SW480 (cell line): Measurements from ENCODE around the gene KLF5.
"Not testable (repeated sequence)": the region's sequence is repeated elsewhere in the genome, so short reads cannot be mapped to it uniquely, and the experiment has no call there.

Experiments
- DNase-seq: peaks from one replicate; pipeline ENCODE4 v3.0.0-alpha.2; 2016; ENCODE audit warnings: low spot score

The KLF5 gene

DNA sequence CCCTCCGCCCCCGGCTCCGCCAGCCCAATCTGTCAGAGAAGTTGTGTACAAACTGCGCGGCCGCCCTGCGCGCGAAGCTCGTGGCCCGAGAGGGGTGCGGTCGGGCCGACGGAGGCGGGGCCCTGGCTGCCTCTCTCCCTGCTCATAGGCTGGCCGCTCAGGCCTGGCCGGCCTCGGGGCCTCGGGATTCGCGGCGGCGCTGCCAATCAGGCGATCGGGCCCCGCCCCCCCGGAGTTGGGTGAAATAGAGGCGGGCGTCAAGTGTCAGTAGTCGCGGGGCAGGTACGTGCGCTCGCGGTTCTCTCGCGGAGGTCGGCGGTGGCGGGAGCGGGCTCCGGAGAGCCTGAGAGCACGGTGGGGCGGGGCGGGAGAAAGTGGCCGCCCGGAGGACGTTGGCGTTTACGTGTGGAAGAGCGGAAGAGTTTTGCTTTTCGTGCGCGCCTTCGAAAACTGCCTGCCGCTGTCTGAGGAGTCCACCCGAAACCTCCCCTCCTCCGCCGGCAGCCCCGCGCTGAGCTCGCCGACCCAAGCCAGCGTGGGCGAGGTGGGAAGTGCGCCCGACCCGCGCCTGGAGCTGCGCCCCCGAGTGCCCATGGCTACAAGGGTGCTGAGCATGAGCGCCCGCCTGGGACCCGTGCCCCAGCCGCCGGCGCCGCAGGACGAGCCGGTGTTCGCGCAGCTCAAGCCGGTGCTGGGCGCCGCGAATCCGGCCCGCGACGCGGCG, at the start of gene KLF5:
TSS of gene KLF5 (plus strand) at position 270 of the 724 bp plus-strand sequence. CDS start at position 593, 323 bp downstream.
- DNase-seq = peak; percentile 99

DNA sequence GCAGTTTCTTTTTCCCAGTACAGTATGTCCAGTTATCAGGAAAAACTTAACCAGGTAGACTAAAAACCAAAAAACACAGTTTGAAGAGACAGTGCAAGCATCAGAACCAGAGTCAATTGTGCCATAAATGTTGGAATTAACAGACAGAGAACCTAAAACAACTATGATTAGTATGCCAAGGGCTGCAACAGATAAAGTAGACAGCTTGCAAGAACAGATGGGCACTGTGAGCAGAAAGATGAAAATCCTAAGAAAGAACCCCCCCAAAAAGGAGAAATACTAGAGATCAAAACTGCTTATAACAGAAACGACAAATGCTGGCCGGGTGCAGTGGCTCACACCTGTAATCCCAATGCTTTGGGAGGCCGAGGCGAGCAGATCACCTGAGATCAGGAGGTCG, 47.1 kb upstream of the KLF5 start:
- no peak for DNase-seq

DNA sequence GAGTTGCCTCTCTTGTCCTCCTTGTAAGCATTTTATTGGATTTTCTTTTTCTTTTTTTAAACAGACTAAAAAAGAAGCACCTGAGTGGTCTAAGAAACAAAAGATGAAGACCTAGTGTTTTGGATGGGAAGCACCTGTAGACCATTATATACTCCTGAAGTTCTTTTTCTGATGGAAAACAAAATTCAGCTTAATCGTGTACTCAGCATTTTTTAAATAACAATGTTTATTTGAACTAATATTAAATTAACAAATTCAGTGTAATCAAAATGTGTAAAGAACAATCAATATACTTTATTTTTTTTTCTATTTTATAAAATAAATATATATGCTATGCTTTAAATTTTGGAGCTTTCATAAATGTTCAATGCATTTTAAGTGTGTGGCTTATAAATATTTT, 43.0 kb upstream of the KLF5 start:
- DNase-seq = no peak

DNA sequence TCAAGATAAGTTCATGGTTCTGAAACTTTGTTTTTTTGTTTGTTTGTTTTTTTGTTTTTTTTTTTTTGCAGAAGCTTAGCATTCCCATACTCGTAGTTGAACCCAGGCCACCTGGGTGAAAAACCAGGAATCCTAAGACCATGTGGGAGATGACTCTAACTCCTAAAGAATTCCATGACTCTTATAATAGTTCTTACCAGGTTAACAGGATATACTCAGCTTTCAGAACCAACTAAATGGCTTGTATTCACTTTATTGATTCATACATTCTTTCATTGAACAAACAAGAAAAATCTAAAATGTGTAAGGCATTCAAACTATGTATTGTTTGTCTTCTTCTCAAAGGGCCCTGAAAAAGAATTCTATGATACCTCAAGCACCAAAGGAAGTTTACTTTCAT, 40.5 kb upstream of the KLF5 start:
- DNase-seq = no peak

DNA sequence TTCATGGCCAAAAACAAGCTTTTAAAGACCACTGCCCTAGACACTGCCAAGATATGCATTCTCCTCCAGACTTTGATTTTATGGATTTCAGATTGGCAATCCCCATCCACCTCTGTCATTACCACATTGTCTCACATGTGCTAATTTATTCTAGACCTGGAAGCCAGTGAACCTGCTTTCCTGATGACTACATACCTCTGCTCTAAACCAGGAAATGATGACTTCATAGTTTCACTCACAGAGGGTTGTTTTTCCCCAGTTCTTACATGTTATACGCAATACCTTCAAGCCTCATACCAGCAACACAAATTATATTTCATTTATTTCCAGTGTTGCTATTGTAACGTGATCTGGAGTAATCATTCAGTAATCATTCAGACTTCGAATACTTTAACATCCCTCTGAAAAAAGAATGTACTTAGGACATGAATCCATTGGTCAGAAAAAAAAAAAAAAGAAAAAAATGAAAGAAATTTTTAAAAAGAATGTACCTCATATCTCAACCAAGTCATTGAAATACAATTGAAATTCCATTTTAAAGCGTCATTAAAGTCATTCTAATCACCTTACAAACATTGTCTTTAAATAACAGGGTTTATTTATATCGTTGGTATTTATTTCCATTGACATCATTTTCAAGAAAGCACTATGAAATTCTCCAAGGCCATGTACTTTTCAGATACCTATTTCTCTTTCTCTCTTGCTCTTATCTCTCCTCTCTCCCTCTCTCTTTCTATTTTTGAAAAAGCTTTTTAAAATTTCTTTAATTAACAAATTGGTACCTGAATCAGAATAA, 33.4 kb upstream of the KLF5 start:
- DNase-seq = peak; percentile 46

DNA sequence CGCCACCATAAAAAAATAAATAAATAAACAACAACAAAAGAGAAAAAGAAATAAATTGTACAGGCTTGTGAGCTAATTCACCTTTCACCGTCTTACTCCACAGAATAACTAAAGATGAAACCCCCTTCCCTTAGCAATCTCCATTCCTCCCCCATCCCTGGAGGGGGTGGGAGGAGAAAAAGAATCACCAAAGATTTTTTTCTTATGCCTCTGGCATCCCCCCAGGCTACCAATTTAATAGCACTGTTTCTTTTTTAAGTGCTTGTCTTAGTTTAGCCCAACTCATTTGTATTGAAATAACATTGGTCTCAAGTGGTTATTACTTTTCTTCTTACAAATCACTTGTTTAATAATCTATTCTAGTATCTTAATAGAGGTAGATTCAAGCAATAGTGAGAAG, 23.9 kb upstream of the KLF5 start:
- DNase-seq = no peak

DNA sequence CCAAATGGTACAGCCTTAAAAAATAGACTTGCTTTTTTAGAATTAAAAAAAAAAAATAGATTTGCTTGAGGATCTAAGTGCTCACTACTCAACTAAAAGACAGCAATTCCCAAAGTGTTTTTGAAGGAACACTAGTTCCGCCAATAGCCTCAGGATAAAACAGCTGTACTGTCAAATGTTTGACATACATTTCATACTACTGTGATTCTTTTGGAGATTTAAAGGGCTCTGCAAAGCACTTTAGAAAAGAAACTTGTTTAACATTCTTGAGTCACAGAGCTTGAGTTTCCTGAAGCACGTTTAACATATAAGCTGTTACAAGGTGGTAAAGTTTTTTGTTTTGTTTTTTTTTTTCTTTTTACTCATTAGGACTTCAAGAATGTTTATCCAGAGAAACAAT, 23.1 kb upstream of the KLF5 start:
- no peak for DNase-seq

DNA sequence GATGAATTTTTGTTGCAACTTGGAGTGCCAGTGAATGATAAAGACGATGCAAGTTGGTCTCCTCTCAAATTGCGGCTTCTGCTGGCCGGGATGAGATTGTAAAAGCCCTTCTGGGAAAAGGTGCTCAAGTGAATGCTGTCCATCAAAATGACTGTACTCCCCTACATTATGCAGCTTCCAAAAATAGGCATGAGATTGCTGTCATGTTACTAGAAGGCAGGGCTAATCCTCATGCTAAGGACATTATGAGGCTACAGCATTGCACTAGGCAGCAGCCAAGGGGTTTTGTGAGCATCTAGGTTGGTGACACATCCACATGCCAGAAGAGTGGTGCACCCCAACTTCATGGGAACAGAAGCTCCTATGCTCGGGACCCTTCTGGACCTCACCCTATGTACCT, 22.2 kb upstream of the KLF5 start:
- DNase-seq = no peak

DNA sequence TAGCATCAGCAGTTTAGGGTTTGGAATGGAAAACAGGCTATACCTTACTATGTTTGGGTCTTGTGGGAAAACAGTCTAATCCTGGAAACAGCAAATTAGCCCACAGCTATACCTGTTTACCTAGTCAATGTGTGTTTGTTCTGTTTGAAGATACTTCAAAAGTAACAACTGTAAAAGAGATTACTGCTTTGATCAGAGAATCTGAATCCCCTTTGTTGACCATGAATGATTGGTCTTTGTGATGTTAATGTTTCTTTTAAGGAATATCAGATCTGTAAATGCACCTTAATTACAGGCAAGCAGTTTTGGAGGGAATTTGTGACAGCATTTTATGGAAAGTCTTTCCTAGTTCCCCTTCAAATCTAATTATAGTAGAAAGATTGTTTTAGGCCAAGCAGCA, 20.7 kb upstream of the KLF5 start:
- DNase-seq = peak; percentile 41

DNA sequence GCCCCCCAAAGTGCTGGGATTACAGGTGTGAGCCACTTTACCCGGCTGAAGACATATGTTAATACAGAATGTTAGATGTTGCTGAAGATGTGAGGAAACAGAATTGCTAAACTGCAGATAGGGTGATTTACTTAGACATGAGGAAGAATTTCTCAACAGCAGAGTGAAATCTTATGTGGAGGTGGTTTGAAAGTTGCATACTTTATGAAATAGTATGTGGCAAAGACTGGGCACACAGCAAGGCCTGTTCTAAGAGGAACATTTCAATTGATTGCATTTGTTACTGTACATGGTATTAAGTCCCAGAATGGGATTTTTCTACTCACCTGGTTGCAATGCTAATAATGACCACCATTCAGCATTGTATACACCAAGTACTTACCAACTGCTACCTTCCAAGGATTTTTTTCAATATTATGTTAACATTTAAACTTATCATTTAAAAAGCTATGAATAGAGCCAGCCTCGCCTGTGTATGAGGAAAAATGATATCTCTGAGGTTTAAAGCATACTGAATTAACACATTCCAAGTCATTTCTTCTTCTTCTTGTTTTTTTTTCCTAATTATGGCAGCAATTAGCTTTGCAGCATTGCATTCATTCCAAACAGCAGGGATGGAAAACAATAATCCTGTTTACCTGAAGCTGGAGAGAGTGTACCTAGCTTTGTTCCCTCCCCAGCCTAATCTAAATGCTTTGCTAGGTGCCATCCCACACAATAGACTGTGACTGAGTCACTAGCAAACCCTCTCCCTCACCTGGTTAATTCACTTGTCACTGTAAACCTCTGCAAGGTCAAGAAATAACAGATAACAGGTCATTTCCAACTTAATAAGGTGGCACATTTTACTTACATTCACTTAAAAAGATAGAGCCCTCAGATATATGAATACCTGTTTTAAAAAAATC, 19.4 kb upstream of the KLF5 start:
- DNase-seq = peak; percentile 56

DNA sequence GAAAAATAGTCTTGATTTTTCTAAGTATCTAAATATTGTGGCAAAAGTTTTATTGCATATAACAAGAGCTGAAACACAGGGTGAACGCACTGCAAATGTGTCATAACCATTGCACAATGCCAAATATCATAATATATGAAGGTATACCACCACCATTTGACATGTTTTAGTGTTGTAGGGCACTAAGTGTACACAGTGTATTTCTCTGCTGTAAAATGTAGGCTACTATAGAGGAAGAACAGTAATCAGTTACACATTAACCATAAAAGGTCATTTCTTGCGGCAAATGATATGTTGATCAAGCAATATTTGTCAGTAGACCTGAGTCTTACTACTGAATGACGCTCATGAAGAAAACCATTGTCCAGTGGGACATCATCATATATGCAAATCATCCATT, 18.3 kb upstream of the KLF5 start:
- DNase-seq = peak; percentile 43

DNA sequence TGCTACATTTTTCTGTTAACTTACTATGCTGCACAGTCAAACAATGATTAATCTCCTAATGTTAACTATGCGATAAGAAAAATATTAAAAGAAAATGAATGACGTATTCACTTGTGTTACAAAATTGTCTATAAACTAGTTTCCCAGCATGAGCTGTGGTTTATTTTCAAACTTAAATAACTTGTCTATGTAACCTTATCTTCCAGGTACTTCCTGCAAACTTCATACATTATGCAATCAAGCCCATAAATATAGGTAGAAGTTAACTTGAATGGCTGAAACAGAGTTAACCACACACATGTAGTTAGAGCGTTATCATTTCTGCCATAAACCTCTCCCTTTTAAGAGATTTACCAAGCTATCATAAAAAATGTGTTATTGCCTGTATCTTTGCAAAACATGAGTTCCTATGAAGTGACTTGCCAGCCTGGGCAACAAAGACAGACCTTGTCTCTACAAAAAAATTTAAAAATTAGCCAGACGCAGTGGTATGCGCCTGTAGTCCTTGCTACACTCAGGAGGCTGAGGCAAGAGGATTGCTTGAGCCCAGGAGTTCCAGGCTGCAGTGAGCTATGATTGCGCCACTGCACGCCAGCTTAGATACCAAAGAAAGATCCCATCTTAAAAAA, 17.7 kb upstream of the KLF5 start:
- DNase-seq = no peak

DNA sequence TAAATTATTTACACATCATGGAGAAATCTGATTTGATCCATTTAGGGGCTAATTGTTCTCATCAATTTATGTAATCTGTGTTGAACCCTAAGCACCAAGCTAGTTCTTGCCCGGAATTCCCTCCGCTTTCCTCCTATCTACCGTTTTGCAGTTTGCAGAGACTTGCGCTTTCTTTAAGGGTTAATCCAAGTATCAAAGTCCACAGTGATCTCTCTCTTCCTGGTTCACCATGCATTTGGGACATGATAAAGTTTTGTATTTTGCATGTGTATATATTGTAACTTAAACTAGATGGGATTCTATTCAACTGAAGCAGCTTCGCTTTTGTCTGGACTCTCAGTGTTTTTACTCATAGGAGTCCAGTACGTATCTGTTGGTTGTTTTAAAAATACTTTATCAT, 13.8 kb upstream of the KLF5 start:
- no peak for DNase-seq

DNA sequence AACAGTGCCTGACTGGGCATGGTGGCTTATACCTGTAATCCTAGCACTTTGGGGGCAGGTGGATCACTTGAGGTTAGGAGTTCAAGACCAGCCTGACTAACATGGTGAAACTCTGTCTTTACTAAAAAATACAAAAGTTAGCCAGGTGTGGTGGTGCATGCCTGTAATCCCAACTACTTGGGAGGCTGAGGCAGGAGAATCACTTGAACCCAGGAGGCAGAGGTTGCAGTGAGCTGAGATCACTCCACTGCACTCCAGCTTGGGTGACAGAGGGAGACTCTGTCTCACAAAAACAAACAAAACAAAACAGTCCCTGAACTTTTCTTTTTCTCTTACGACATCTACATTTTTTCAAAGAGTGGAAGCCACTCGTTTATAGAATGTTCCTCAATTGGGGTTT, 10.2 kb upstream of the KLF5 start:
- not testable (repeated sequence) for DNase-seq

DNA sequence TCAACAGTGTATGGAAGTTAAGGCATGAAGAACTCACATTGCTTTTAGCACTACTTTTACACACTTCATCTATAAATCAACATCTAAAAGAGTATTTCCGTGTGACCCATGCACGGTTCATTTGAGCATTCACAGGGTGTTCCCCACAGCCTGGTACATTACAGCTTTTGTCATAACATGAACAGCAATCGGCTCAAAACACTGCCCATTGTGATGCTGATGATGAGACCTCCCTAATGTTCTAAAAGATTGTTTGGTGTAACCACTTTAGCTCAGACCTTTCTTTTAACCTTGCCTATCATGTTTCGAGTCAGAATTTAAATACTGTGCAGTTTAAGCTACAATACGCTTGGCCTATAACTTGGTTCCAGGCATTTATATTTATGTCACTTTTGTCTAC, 4.1 kb upstream of the KLF5 start:
- no peak for DNase-seq

DNA sequence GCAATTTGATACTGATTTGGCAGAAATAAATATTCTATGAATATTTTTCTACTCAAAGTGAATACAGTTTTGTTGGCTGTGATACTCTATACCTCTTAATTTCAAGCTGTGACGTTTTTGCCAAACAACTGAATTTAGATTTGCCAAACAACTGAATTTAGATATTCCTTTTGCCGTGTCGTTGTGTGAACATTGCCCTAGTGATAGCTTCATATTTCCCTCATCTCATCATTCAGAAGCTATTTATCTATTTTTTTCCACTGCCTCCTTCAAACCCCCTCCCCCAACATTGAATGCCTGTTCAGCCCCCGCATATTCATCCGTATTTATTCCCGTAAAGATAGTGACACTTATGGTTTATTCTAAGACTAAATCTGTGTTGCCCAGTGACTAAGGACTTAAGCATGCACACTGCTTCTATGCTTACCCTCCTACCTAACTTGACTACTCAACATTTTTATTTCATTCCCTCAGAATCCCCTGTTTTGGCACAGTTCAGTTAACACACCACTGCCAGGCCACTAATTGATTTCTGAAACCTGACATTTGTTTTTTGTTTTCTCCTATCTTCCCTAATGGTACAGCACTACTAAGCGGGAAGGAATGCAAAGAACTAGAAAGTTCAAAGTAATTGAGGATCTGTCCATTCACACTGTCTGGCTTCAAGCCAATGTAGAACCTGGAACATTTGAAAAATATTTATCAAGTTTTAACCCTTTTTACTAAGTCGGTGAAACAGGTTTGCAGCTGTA, 2.8 kb upstream of the KLF5 start:
- DNase-seq = peak; percentile 92

DNA sequence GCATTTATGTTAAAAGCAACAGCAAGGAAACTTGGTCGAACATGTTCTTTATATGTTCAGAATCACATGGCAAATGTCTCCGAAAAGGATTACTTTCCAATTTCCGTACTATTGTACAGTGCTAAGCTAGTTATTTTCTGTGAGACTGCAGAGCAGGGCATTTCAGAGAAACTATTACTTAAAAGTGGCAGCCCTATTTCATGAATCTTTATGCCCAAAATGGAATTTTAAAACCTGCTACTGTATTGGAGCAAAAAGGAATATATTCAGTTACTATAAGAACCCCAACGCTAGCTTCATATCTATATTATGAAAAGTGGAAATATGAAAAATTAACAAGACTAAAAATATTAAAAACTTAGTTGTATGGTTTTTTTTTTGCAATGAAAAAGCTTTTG, 2.2 kb upstream of the KLF5 start:
- DNase-seq = no peak

DNA sequence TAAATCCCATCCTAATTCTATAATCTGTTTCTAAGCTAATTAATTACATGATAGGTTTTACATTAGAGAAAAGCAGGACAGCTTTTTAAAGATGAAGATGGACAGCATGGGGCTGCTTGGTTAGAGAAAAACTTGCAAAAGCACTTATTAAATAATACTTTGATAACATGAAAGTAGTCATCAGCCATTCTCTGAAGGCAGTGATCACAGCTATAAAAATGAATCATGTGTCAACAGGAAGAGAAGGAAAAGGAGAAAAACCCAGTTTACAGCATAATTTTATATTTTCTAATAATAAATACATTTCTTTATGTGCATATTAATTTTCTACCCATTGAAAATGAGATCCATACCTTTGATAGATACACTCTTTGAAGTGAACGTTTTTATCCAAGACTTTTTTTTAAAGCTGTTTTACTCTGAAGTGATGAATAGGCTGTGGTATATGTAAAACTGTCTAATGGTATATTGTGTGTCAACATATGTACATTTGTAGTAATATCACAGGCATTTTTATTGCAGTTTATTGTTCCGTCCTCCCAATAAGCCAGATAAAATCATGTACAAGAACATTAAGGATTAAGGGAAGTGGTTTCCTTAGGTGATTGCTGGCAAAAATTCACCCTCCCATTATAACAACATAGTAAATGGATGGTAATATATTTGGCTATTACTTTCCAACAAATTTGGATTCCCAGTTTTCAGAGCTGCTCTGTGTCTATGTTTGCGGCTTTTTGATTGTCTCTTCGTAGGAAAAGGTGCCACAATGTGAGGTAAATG, 1.3 kb upstream of the KLF5 start:
- peak; percentile 86 for DNase-seq

DNA sequence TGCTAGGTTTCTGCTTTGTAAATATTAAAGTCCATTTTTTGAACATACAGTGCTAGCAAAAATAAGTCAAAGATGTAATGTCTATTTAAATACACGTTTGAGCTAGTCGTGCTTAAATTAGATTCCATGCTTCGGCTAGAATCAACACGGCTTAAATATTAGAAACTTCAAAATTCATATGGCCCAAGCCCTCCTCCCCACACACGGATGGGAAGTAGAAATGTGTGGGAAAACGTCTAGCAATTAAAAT, 816 bp upstream of the KLF5 start:
- DNase-seq = no peak

DNA sequence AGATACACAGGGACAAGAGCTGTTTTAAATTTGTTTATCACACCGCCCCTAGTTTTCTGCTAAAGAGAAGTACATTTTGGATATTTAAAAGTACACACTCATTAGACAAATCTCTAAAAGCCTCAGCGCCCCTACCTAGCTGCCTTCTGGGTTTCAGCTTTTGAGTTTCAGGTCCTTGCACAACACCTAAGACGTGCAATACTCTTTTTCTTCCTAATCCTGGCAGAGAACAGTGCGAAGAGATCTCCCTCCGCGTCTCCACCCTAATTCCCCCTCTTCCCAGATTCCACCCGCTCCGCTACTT, 421 bp upstream of the KLF5 start:
- DNase-seq = no peak
